Measurements from ENCODE around the gene LLGL1.

Gene LLGL1

DNA sequence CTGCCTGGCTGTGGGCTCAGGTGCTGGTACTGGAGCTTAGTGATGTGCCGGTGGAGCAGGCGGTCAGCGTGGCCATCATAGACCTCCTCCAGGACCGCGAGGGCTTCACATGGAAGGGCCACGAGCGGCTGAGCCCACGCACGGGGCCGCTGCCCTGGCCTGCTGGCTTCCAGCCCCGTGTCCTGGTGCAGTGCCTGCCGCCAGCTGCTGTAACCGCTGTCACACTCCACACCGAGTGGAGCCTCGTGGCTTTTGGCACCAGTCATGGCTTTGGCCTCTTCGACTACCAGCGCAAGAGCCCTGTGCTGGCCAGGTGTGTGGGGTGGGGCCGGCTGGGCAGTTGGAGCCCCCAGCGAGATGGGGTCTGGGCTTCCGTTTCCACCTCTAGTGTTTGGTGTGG, 12.0 kb downstream of the LLGL1 start:
- Histone ChIP-seq H3K9ac (ENCODE audit: low read depth in 1 of 2, low read length in 2 of 2) (no peak overlapping the region), H3K36me3 (ENCODE audit: control insufficient read depth in 1 of 2, insufficient read depth in 2 of 2, low read length in 2 of 2) (peaks cover 21 to 40% of the 10 kb centered on the region in 2 donors), H3K4me3 (ENCODE audit: low read depth in 1 of 2, low read length in 2 of 2) (no peak overlapping the region), H3K9me3 (ENCODE audit: control insufficient read depth in 1 of 2, low read length in 2 of 2) (no peaks in the 10 kb centered on the region), H3K4me1 (ENCODE audit: control insufficient read depth in 1 of 2, insufficient read depth in 2 of 2, low read length in 2 of 2) (peaks cover 0 to 17% of the 10 kb centered on the region in 2 donors), H3K27ac (ENCODE audit: low read depth, low read length) (no peak overlapping the region), H3K27me3 (ENCODE audit: control insufficient read depth in 1 of 2, insufficient read depth in 2 of 2, low read length in 2 of 2) (no peaks in the 10 kb centered on the region)

DNA sequence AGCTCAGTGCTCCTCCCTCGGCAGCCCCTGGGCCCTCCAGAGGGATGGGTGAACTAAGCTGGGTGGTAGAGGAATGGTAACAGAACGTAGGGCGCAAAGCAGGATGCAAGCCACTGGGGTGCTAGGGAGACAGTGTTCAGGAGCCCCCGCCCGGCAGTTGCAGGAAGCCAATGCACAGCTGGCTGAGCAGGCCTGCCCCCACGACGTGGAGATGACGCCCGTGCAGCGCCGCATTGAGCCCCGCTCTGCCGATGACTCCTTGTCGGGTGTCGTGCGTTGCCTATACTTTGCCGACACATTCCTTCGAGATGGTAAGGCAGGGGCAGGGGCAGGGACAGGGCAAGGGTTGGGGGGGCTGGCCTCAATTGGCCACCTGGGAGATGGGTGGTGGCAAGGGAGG, 12.9 kb downstream of the LLGL1 start:
- Histone ChIP-seq H3K27me3 (ENCODE audit: control insufficient read depth in 1 of 2, insufficient read depth in 2 of 2, low read length in 2 of 2) (no peaks in the 10 kb centered on the region), H3K36me3 (ENCODE audit: control insufficient read depth in 1 of 2, insufficient read depth in 2 of 2, low read length in 2 of 2) (peaks cover 21 to 40% of the 10 kb centered on the region in 2 donors), H3K9ac (ENCODE audit: low read depth in 1 of 2, low read length in 2 of 2) (no peak overlapping the region), H3K9me3 (ENCODE audit: control insufficient read depth in 1 of 2, low read length in 2 of 2) (no peaks in the 10 kb centered on the region), H3K4me3 (ENCODE audit: low read depth in 1 of 2, low read length in 2 of 2) (no peak overlapping the region), H3K4me1 (ENCODE audit: control insufficient read depth in 1 of 2, insufficient read depth in 2 of 2, low read length in 2 of 2) (peaks cover 0 to 17% of the 10 kb centered on the region in 2 donors), H3K27ac (ENCODE audit: low read depth, low read length) (no peak overlapping the region)

DNA sequence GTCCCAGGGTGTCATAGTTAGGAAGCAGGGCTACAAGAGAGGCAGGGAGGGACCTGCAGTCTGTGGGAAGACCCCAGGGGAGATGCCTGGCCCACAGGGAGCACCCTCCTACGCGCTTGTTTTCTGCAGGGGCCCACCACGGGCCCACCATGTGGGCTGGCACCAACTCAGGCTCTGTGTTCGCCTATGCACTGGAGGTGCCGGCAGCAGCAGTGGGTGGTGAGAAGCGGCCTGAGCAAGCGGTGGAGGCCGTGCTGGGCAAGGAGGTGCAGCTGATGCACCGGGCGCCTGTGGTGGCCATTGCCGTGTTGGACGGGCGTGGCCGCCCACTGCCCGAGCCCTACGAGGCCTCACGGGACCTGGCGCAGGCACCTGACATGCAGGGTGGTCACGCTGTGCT, 15.0 kb downstream of the LLGL1 start:
- no peaks in the 10 kb centered on the region for H3K9me3 ChIP-seq (ENCODE audit: control insufficient read depth in 1 of 2, low read length in 2 of 2)
- no peak overlapping the region for H3K27ac ChIP-seq (ENCODE audit: low read depth, low read length)
- H3K4me1 ChIP-seq (ENCODE audit: control insufficient read depth in 1 of 2, insufficient read depth in 2 of 2, low read length in 2 of 2) = peaks cover 0 to 9% of the 10 kb centered on the region in 2 donors
- H3K9ac ChIP-seq (ENCODE audit: low read depth in 1 of 2, low read length in 2 of 2) = no peak overlapping the region
- peaks cover 25 to 40% of the 10 kb centered on the region in 2 donors for H3K36me3 ChIP-seq (ENCODE audit: control insufficient read depth in 1 of 2, insufficient read depth in 2 of 2, low read length in 2 of 2)
- H3K4me3 ChIP-seq (ENCODE audit: low read depth in 1 of 2, low read length in 2 of 2) = no peak overlapping the region
- H3K27me3 ChIP-seq (ENCODE audit: control insufficient read depth in 1 of 2, insufficient read depth in 2 of 2, low read length in 2 of 2) = no peaks in the 10 kb centered on the region

DNA sequence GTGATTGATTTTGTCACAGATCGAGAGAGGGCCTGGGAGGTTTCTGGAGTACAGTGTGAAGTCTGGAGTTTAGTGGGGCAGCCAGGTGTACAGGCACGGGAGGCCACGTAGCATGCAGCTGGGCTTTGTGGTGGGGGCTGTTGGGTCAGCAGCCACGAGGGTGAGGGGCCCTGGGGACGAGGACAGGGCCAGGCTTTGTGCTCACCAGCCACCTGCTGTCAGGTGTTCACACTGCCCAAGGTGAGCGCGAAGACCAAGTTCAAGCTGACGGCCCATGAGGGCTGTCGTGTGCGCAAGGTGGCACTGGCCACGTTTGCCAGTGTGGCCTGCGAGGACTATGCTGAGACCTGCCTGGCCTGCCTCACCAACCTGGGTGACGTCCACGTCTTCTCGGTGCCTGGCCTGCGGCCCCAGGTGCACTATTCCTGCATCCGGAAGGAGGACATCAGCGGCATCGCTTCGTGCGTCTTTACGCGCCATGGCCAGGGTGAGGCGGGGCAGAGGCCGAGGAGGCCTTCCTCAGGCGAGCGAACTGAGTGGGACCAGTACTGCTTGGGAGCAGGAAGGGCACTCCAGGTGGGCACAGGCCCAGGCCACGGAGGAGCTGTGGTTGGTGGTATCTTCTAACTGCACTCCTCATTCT, 15.9 kb downstream of the LLGL1 start:
- H3K9ac ChIP-seq (ENCODE audit: low read depth in 1 of 2, low read length in 2 of 2) = no peak overlapping the region
- peaks cover 28 to 40% of the 10 kb centered on the region in 2 donors for H3K36me3 ChIP-seq (ENCODE audit: control insufficient read depth in 1 of 2, insufficient read depth in 2 of 2, low read length in 2 of 2)
- H3K4me3 ChIP-seq (ENCODE audit: low read depth in 1 of 2, low read length in 2 of 2) = no peak overlapping the region
- no peaks in the 10 kb centered on the region for H3K27me3 ChIP-seq (ENCODE audit: control insufficient read depth in 1 of 2, insufficient read depth in 2 of 2, low read length in 2 of 2)
- peaks cover 2% of the 10 kb centered on the region in 2 donors for H3K4me1 ChIP-seq (ENCODE audit: control insufficient read depth in 1 of 2, insufficient read depth in 2 of 2, low read length in 2 of 2)
- H3K9me3 ChIP-seq (ENCODE audit: control insufficient read depth in 1 of 2, low read length in 2 of 2) = no peaks in the 10 kb centered on the region
- H3K27ac ChIP-seq (ENCODE audit: low read depth, low read length) = no peak overlapping the region

DNA sequence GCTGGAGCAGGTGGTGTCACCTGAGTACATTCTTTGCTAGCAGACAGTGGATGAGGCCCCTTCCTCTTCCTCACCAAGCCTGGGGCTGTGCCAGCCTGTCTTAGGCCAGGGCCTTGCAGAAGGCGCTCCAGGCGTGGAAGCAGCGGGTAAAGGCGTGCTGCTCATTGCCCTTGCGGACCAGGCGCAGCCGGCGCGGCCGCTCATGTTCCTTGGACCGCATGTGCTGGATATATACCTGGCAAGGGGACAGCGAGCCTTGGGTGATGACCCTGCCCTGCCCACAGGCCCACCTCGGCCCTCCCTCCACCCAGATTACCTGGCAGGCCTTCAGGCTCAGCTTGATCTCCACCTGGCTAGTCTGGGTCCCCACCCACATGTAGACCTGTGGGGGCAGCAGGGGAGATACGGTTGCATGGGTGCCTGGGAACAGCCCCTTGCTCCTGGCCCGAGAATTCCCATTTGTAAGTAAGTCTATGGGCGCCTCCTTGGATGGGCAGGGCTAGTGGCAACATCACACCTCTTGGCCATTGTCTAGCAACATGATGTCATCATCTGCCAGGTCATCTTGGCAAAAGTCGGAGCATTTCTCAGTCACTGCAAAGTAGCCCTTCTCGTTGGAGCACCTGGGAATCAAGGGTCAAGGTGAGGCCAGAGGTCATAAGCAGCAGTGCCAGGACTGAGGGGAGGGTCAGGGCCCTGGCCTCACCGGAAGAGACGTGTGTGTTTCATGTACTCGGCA, 19.8 kb downstream of the LLGL1 start:
- Histone ChIP-seq H3K9me3 (ENCODE audit: control insufficient read depth in 1 of 2, low read length in 2 of 2) (no peaks in the 10 kb centered on the region), H3K4me3 (ENCODE audit: low read depth in 1 of 2, low read length in 2 of 2) (no peak overlapping the region), H3K9ac (ENCODE audit: low read depth in 1 of 2, low read length in 2 of 2) (no peak overlapping the region), H3K4me1 (ENCODE audit: control insufficient read depth in 1 of 2, insufficient read depth in 2 of 2, low read length in 2 of 2) (peaks cover 17 to 20% of the 10 kb centered on the region in 2 donors), H3K27me3 (ENCODE audit: control insufficient read depth in 1 of 2, insufficient read depth in 2 of 2, low read length in 2 of 2) (no peaks in the 10 kb centered on the region), H3K36me3 (ENCODE audit: control insufficient read depth in 1 of 2, insufficient read depth in 2 of 2, low read length in 2 of 2) (peaks cover 39 to 51% of the 10 kb centered on the region in 2 donors), H3K27ac (ENCODE audit: low read depth, low read length) (no peak overlapping the region)

DNA sequence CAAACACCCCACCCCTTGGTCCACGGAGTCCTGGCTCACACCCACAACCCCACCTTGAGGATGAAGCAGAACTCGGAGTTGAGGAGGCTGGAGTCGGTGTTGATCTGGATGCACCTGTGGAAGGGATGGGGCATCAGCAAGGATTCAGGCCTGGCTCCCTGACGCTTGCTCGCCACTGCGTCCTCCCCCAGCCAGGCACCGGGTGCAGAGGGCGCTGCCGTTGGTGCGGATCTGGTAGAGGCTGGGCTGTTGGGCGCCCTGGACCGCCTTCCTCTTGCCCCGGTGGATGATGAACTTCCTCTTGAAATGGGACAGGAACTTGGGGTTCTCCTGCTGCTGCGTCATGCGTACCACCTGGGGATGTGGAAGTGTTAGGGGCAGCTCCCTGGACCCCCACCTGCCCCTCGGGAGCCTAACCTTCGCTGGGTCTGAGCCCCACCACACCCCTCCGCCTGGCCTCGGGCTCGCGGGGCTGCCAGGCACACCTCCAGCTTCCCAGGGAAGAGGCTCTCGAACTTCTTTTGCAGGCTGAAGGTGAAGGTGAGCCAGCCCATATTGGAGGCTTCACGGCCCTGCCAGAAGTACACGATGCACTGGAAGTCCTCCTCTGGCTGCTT, 20.8 kb downstream of the LLGL1 start:
- H3K4me1 ChIP-seq (ENCODE audit: control insufficient read depth in 1 of 2, insufficient read depth in 2 of 2, low read length in 2 of 2) = peaks cover 22 to 25% of the 10 kb centered on the region in 2 donors
- no peaks in the 10 kb centered on the region for H3K9me3 ChIP-seq (ENCODE audit: control insufficient read depth in 1 of 2, low read length in 2 of 2)
- H3K4me3 ChIP-seq (ENCODE audit: low read depth in 1 of 2, low read length in 2 of 2) = peak overlapping the region; percentile 40 to 59
- H3K9ac ChIP-seq (ENCODE audit: low read depth in 1 of 2, low read length in 2 of 2) = no peak overlapping the region
- H3K27ac ChIP-seq (ENCODE audit: low read depth, low read length) = no peak overlapping the region
- H3K36me3 ChIP-seq (ENCODE audit: control insufficient read depth in 1 of 2, insufficient read depth in 2 of 2, low read length in 2 of 2) = peaks cover 43 to 61% of the 10 kb centered on the region in 2 donors
- H3K27me3 ChIP-seq (ENCODE audit: control insufficient read depth in 1 of 2, insufficient read depth in 2 of 2, low read length in 2 of 2) = no peaks in the 10 kb centered on the region

DNA sequence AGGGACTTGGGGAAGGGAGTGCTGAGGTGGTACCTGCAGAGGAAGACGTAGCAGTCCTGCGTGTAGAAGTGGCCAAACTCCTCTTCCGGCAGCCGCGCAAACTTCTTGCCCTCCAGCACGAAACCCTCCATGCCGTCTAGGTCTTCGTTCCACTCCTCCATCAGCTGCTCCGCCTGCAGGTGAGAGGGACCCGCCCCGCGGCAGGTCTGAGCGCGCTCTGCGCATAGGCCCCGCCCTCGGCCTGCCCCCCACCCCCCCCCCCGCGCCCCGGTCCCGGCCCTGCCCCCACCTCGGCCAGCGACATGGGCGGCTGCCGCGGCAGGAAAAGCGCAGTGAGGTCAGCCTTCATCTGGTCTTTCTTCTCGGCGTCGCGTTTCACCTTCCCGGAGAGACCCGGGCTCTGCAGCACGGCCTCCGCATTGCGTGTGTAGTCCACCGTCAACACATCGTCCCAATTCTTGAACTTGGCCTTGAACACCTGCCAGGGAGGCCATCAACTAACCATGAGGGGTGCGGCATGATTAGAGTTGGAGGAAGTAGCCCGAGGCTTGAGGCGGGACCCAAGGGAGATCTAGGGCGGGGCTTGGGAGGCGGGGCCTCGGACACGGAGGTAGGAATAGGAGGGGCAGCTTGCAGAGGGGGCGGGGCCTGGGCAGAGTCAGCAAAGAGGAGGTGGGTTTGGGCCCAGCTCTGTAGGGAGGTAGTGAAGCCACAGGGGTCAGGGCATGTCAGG, 21.6 kb downstream of the LLGL1 start:
- Histone ChIP-seq H3K27ac (ENCODE audit: low read depth, low read length) (peak overlapping the region; percentile 79), H3K36me3 (ENCODE audit: control insufficient read depth in 1 of 2, insufficient read depth in 2 of 2, low read length in 2 of 2) (peaks cover 45 to 68% of the 10 kb centered on the region in 2 donors), H3K27me3 (ENCODE audit: control insufficient read depth in 1 of 2, insufficient read depth in 2 of 2, low read length in 2 of 2) (no peaks in the 10 kb centered on the region), H3K9me3 (ENCODE audit: control insufficient read depth in 1 of 2, low read length in 2 of 2) (no peaks in the 10 kb centered on the region), H3K4me1 (ENCODE audit: control insufficient read depth in 1 of 2, insufficient read depth in 2 of 2, low read length in 2 of 2) (peaks cover 22 to 25% of the 10 kb centered on the region in 2 donors), H3K4me3 (ENCODE audit: low read depth in 1 of 2, low read length in 2 of 2) (peak overlapping the region; percentile 57 to 59), H3K9ac (ENCODE audit: low read depth in 1 of 2, low read length in 2 of 2) (no peak overlapping the region)

DNA sequence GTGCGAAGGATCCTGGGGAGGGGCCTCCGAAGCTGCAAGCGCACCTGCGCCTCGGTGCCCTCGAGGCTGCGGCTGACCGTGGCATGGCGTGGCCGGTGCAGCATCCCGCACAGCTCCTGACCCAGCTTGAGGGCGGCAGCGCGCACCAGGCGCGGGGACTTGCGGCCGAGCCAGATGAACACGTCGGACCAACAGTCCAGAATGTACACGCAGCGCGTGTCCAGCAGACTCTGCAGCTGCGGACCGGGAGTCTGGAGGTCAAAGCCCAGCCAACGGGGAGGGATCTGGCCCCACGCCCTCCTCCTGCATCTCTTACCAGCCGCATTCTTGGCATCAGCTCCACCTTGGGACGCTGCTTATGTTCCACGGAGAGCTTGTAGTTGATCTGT, 22.2 kb downstream of the LLGL1 start:
- Histone ChIP-seq H3K4me3 (ENCODE audit: low read depth in 1 of 2, low read length in 2 of 2) (peak overlapping the region in 1 of 2 donors; percentile 28), H3K27me3 (ENCODE audit: control insufficient read depth in 1 of 2, insufficient read depth in 2 of 2, low read length in 2 of 2) (no peaks in the 10 kb centered on the region), H3K27ac (ENCODE audit: low read depth, low read length) (no peak overlapping the region), H3K9ac (ENCODE audit: low read depth in 1 of 2, low read length in 2 of 2) (no peak overlapping the region), H3K36me3 (ENCODE audit: control insufficient read depth in 1 of 2, insufficient read depth in 2 of 2, low read length in 2 of 2) (peaks cover 51 to 74% of the 10 kb centered on the region in 2 donors), H3K9me3 (ENCODE audit: control insufficient read depth in 1 of 2, low read length in 2 of 2) (no peaks in the 10 kb centered on the region), H3K4me1 (ENCODE audit: control insufficient read depth in 1 of 2, insufficient read depth in 2 of 2, low read length in 2 of 2) (peaks cover 22 to 25% of the 10 kb centered on the region in 2 donors)

DNA sequence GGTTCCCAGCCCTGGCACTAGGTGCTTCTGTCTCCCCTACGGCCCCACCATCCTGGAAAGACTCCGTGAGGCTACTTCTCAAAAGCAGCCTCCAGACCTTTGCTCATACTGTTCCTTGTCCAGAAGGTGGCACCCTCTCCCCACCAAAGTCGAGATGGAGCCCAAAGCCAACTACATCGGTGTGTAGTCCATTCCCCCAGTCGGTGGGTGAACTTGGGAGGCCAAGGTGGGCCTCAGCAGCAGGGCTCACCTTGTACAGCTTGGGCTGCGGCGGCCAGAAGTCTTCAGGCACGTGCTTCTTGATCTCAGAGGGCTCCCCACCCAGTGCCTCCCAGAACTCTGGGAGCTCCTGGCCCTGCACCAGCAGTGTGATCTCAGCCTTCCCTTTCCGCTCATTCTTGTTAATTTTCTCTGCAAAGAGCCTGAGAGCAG, 22.9 kb downstream of the LLGL1 start:
- Histone ChIP-seq H3K36me3 (ENCODE audit: control insufficient read depth in 1 of 2, insufficient read depth in 2 of 2, low read length in 2 of 2) (peaks cover 52 to 80% of the 10 kb centered on the region in 2 donors), H3K4me1 (ENCODE audit: control insufficient read depth in 1 of 2, insufficient read depth in 2 of 2, low read length in 2 of 2) (peaks cover 22 to 25% of the 10 kb centered on the region in 2 donors), H3K4me3 (ENCODE audit: low read depth in 1 of 2, low read length in 2 of 2) (no peak overlapping the region), H3K27ac (ENCODE audit: low read depth, low read length) (no peak overlapping the region), H3K9me3 (ENCODE audit: control insufficient read depth in 1 of 2, low read length in 2 of 2) (no peaks in the 10 kb centered on the region), H3K9ac (ENCODE audit: low read depth in 1 of 2, low read length in 2 of 2) (no peak overlapping the region), H3K27me3 (ENCODE audit: control insufficient read depth in 1 of 2, insufficient read depth in 2 of 2, low read length in 2 of 2) (no peaks in the 10 kb centered on the region)
